Activated B cell treated with CpG ODN at 0.5 μM for 24 hours (primary cell): Measurements from ENCODE around the gene DENND10. TPM values are rescaled to one million over a fixed set of nuclear protein-coding genes. Genes with fewer than 3 reads are reported as not detected.

Source experiments
- ATAC-seq: fragments of 200-7000 bp; cut with Tn5 transposase; one replicate; pipeline ENCODE4 v1.10.0; 2021; ENCODE audit warnings: low read depth, mild to moderate bottlenecking, moderate library complexity
- CTCF ChIA-PET: fragments of 350-600 bp; sonication (Branson Sonifier 250); formaldehyde crosslinking; loops from one replicate; lab custom pipeline; 2021; ENCODE audit warnings: antibody characterized with exemption; lab: Charles Lee
- POLR2A ChIA-PET: fragments of 350-600 bp; sonication (Branson Sonifier 250); formaldehyde crosslinking; loops from one replicate; lab custom pipeline; 2021; ENCODE audit warnings: antibody characterized with exemption; lab: Charles Lee
- DNase-seq: peaks from one replicate; pipeline ENCODE4 v3.0.0; 2022
- H3K27ac Mint-ChIP-seq: one replicate; pipeline ENCODE4 v1.8.0; 2020; ENCODE audit warnings: mixed read lengths
- H3K27me3 Mint-ChIP-seq: one replicate; pipeline ENCODE4 v1.8.0; 2021; ENCODE audit warnings: mixed read lengths
- H3K36me3 Mint-ChIP-seq: one replicate; pipeline ENCODE4 v1.8.0; 2021; ENCODE audit warnings: low read depth, mixed read lengths
- H3K4me1 Mint-ChIP-seq: one replicate; pipeline ENCODE4 v1.8.0; 2021; ENCODE audit warnings: mixed read lengths
- H3K4me3 Mint-ChIP-seq: one replicate; pipeline ENCODE4 v1.8.0; 2020; ENCODE audit warnings: mild to moderate bottlenecking, mixed read lengths
- H3K9me3 Mint-ChIP-seq: one replicate; pipeline ENCODE4 v1.8.0; 2020; ENCODE audit warnings: mixed read lengths
- CTCF ChIP-seq: fragments of 200-600 bp; IDR thresholded peaks from one replicate; pipeline ENCODE4 v1.8.0; 2022; ENCODE audit warnings: antibody characterized with exemption, mild to moderate bottlenecking
- intact Hi-C: fragments of 100-400 bp; cut with micrococcal nuclease; formaldehyde crosslinking; loops from one replicate; pipeline ENCODE4 v1.15.1; 2024
- total RNA-seq: library from RNA; stranded (reverse); gene quantifications from 2 replicates; pipeline ENCODE4 v1.2.3, GENCODE V29; 2022

DENND10 gene
- total RNA-seq, 1 donor from 2014 or later = 15.0 TPM

- Mint-ChIP-seq H3K9me3 (no peaks in the 10 kb centered on the region), H3K27me3 (no peaks in the 10 kb centered on the region), H3K27ac (no peak overlapping the region), H3K4me1 (peaks cover 4% of the 10 kb centered on the region), H3K36me3 (peaks cover 46% of the 10 kb centered on the region), H3K4me3 (no peak overlapping the region)
- no peak for DNase-seq
- intact Hi-C loops = no loop called here
- POLR2A ChIA-PET = no interaction called here
- TF ChIP-seq CTCF = no peak
- no peak for ATAC-seq
- CTCF ChIA-PET = no interaction called here
Measured at GRCh38 chr10:119120875-119121274, 17.0 kb downstream of the DENND10 start.

- H3K36me3 Mint-ChIP-seq = peaks cover 53% of the 10 kb centered on the region
- H3K4me3 Mint-ChIP-seq = no peak overlapping the region
- H3K27ac Mint-ChIP-seq = no peak overlapping the region
- no peak for TF ChIP-seq CTCF
- H3K27me3 Mint-ChIP-seq = no peaks in the 10 kb centered on the region
- intact Hi-C loops = no loop called here
- H3K9me3 Mint-ChIP-seq = no peaks in the 10 kb centered on the region
- POLR2A ChIA-PET = interaction anchor here (0.7 kb wide), 1 partner anchor 10 kb away, joined by 14 read pairs; no protein-coding TSS in a partner anchor
- CTCF ChIA-PET = no interaction called here
- DNase-seq (no peak), ATAC-seq (no peak)
- H3K4me1 Mint-ChIP-seq = peaks cover 6% of the 10 kb centered on the region
Measured at GRCh38 chr10:119125942-119126341, 22.0 kb downstream of the DENND10 start.

- no peaks in the 10 kb centered on the region for H3K9me3 Mint-ChIP-seq
- peaks cover 17% of the 10 kb centered on the region for H3K4me1 Mint-ChIP-seq
- DNase-seq (no peak), ATAC-seq (no peak)
- H3K4me3 Mint-ChIP-seq = no peak overlapping the region
- peaks cover 45% of the 10 kb centered on the region for H3K36me3 Mint-ChIP-seq
- ChIA-PET POLR2A (no interaction called here), CTCF (no interaction called here)
- no peak overlapping the region for H3K27ac Mint-ChIP-seq
- intact Hi-C loops = loop anchor here (5.0 kb wide), 1 partner anchor 47 kb away; the partner anchor contains the start of gene EIF3A
- TF ChIP-seq CTCF = no peak
- H3K27me3 Mint-ChIP-seq = no peaks in the 10 kb centered on the region
Measured at GRCh38 chr10:119129721-119130120, 25.8 kb downstream of the DENND10 start.

- H3K4me1 Mint-ChIP-seq = peaks cover 17% of the 10 kb centered on the region
- no peaks in the 10 kb centered on the region for H3K9me3 Mint-ChIP-seq
- H3K27me3 Mint-ChIP-seq = no peaks in the 10 kb centered on the region
- intact Hi-C loops = loop anchor here (5.0 kb wide), 1 partner anchor 49 kb away; the partner anchor contains the start of gene EIF3A
- CTCF ChIA-PET = interaction anchor here (0.6 kb wide), 1 partner anchor 95 kb away, joined by 3 read pairs; no protein-coding TSS in a partner anchor
- ATAC-seq (peak; percentile 64), DNase-seq (no peak)
- H3K27ac Mint-ChIP-seq = peak overlapping the region; percentile 85
- TF ChIP-seq CTCF = no peak
- H3K4me3 Mint-ChIP-seq = peak overlapping the region; percentile 84
- peaks cover 37% of the 10 kb centered on the region for H3K36me3 Mint-ChIP-seq
- POLR2A ChIA-PET = interaction anchor here (1.2 kb wide), 1 partner anchor 51 kb away, joined by 5 read pairs; the partner anchor contains the start of gene EIF3A
Measured at GRCh38 chr10:119131512-119132240, 27.8 kb downstream of the DENND10 start.
